Measurements from ENCODE around the gene BMERB1.

DNA sequence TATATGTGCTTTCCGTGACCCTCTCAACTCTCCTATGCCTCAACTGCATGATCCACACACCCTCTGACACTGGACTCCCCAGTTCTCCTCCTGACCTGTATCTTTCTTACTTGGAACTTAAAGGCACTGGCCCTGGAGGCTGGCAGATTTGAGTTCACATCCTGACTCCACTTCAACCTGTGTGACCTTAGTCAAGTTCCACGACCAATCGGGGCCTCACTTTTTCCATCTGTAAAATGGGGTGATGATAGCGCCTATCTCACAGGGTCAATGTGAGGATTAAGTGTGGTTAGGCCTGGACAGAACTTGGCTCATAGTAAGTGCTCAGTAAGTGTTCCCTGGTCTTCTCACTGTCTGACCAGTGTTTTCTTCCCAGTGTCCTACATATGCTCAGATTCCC is 183.5 kb downstream of the BMERB1 start:
- TF ChIP-seq, protein P1, sequence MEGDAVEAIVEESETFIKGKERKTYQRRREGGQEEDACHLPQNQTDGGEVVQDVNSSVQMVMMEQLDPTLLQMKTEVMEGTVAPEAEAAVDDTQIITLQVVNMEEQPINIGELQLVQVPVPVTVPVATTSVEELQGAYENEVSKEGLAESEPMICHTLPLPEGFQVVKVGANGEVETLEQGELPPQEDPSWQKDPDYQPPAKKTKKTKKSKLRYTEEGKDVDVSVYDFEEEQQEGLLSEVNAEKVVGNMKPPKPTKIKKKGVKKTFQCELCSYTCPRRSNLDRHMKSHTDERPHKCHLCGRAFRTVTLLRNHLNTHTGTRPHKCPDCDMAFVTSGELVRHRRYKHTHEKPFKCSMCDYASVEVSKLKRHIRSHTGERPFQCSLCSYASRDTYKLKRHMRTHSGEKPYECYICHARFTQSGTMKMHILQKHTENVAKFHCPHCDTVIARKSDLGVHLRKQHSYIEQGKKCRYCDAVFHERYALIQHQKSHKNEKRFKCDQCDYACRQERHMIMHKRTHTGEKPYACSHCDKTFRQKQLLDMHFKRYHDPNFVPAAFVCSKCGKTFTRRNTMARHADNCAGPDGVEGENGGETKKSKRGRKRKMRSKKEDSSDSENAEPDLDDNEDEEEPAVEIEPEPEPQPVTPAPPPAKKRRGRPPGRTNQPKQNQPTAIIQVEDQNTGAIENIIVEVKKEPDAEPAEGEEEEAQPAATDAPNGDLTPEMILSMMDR (conservative IDR thresholded peaks at IDR 0.05; ENCODE audit: low read depth in 2 of 2), result no peak
- TF ChIP-seq EZH2phosphoT487 (IDR thresholded peaks at IDR 0.05; ENCODE audit: unreplicated experiment), result no peak
- TF ChIP-seq EZH2 (IDR thresholded peaks at IDR 0.05; ENCODE audit: low read depth, unreplicated experiment), result no peak
- TF ChIP-seq POLR2AphosphoS5 (IDR thresholded peaks at IDR 0.05; ENCODE audit: low read depth), result no peak
- TF ChIP-seq, protein P2, sequence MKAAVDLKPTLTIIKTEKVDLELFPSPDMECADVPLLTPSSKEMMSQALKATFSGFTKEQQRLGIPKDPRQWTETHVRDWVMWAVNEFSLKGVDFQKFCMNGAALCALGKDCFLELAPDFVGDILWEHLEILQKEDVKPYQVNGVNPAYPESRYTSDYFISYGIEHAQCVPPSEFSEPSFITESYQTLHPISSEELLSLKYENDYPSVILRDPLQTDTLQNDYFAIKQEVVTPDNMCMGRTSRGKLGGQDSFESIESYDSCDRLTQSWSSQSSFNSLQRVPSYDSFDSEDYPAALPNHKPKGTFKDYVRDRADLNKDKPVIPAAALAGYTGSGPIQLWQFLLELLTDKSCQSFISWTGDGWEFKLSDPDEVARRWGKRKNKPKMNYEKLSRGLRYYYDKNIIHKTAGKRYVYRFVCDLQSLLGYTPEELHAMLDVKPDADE (IDR thresholded peaks at IDR 0.05), result no peak
